Right forelimb (tissue), 1 donor: Measurements from ENCODE around the gene METTL23.
"Not testable (repeated sequence)": the region's sequence is repeated elsewhere in the genome, so short reads cannot be mapped to it uniquely, and the experiment has no call there.

Experiments used
- DNase-seq: peaks from one replicate; pipeline ENCODE4 v3.0.0-alpha.2; 2018

Gene METTL23

GRCh38 chr17:76735586-76736348 is 9.1 kb downstream of the METTL23 start:
- no peak for DNase-seq

- peak; percentile 86 for DNase-seq
Observed at GRCh38 chr17:76736349-76737081, 9.9 kb downstream of the METTL23 start.

GRCh38 chr17:76737082-76737675 is 10.5 kb downstream of the METTL23 start, which contains the start of gene SRSF2:
TSS of gene SRSF2 (minus strand) at chr17:76737331. CDS start at chr17:76737160, 171 bp downstream.
- DNase-seq: peak; percentile 100

GRCh38 chr17:76737676-76738467 is 11.2 kb downstream of the METTL23 start, which contains the start of gene MFSD11:
TSS of gene MFSD11 (plus strand) at chr17:76738119. CDS start at chr17:76738353, 234 bp downstream.
- DNase-seq: peak; percentile 97

DNA sequence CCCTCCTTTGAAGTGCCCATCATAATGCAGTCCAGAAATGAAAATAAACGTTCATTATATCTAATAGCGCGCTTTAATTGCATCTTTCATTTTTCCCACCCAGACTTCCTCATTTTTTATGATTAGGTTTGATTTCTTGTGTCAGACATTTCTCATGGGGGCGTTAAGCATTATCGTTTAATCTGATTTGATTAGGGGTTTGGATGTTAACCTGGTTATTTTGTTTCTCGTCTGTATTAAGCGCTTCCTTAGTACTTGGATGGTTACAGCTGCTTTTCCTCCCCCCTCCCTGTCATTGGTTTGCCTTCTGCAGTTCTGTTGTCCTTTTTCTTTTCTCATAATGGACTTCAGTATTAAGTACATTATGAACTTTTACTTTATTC is 11.8 kb downstream of the METTL23 start:
- no peak for DNase-seq

GRCh38 chr17:76739568-76740115 is 13.0 kb downstream of the METTL23 start:
- not testable (repeated sequence) for DNase-seq

DNA sequence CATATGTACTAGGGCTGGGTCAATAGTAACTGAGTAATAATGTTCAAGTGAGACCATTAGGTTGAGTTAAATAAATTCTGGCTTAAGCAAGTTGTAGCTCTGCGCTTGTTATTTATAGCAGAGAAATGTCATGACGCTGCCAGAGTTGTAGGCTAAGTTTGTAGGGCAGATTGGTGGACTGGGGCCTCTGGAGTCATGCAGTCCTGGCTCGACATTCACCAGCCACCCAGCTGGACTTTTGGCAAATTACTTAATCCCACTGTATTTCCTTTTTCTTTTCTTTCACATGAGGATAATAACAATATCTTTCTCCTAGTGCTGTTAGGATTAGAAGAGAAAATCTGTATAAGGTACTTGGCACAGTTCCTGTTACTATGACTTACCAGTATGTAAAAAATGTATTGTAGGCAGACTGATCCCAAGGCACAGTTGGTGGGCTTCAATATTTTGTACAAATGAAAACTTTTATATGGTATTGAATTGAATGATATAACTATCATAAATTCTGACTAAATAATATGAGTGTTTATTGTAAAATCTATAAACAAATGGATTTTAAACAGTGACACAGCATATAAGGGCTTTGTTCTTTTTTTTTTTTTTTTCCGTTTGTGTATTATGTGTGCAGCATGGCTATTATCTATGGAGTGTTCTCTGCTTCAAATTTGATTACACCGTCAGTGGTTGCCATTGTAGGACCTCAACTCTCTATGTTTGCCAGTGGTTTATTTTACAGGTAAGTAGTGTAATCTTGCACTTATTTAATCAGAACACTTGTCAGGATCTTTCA is 13.9 kb downstream of the METTL23 start:
- no peak for DNase-seq

DNA sequence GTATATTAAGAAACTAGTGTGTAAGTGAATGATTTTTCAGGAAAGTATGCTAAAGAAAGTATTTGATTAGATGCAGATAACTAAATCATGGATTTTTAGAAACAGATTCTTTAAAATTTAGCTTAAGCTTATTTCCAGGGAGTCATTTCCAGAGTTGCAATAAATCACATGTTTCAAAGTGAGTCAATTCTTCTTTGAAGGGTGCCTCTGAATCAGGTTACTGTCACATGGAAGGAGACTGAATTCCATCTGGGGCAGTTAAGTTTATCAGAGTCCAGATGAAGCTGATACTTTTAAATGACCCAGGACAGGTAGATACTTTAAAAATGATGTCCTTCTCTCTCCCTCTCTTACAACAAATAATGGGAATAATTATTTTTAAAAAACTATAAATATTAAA is 16.3 kb downstream of the METTL23 start:
- DNase-seq: no peak

GRCh38 chr17:76744747-76745146 is 18.1 kb downstream of the METTL23 start:
- DNase-seq: no peak

GRCh38 chr17:76745785-76746184 is 19.1 kb downstream of the METTL23 start:
- DNase-seq: not testable (repeated sequence)

GRCh38 chr17:76747716-76748363 is 21.2 kb downstream of the METTL23 start:
- no peak for DNase-seq

GRCh38 chr17:76748657-76749056 is 22.0 kb downstream of the METTL23 start:
- DNase-seq: no peak

- DNase-seq: no peak
Observed at GRCh38 chr17:76751416-76751993, 24.9 kb downstream of the METTL23 start.

DNA sequence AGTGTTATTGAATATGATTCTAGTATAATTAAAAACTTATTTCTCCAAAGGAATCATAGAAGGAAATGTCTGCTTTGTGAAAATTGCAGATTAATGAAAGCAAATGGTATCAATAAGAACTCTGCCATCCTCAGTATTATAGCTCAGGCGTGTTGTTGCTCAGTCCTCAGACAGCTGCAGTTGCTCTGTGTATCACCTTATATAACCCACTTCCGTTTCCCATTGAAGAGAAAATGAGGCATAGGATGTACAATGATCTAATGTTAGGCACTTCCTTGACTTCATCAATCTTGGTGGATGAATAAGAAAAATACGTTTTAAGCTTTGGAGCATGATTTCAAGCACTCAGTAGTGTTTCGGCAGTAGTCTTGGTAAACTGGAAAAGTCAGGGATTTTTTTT is 25.4 kb downstream of the METTL23 start:
- no peak for DNase-seq

DNA sequence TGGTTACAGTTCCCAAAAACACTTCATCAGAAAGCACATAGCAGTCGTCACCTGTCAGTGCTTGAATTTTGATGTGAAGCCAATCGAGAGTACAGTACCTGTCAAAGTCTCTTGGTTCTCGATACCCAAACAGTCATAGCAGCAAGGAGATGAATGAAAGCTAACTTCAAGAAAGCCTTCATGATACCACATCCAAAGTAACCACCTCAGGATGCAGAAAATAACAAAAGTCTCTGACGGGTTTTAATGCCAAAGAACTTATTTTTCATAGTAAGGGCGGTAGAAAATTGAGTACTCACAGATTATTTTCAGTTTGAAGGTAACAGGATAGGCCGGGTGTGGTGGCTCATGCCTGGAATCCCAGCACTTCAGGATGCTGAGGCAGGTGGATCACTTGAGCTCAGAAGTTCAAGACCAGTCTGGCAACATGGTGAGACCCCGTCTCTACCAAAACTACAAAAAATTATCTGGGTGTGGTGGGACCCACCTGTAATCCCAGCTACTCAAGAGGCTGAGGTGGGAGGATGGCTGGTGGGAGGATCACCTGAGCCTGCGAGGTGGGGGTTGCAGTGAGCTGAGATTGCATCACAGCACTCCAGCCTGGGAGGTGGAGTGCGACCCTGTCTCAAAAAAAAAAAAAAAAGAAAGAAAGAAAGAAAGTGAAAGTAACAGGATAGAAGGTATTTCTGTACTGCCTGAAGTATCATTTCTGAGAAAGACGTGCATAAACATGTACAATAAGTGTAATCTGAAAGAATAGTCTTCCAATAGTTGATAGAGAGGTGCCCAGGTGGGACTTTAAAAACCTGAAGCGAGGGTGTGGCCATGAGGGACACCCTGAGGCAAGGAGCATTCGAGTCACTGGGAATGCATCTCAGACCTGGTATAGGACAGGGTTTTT is 26.7 kb downstream of the METTL23 start:
- no peak for DNase-seq

- no peak for DNase-seq
Observed at GRCh38 chr17:76755285-76755684, 28.6 kb downstream of the METTL23 start.

DNA sequence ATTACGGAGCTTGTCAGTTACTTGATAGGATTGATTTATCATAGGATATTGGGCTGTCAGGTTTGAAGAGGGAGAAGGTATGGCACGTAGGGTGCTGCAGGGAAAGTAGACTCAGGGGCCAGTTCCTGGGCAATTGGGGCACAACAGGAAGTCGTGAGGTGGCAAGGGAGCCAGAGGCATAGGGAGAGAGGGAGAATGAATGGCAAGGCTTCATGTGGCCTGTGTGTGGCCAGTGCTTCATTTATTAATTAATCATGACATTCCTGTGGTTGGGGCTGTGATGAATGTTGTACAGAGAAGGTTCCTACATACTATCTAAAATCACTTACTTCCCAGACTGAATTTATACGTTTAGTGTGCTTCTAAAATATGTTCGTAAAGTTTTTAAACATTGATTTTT is 30.6 kb downstream of the METTL23 start:
- no peak for DNase-seq

DNA sequence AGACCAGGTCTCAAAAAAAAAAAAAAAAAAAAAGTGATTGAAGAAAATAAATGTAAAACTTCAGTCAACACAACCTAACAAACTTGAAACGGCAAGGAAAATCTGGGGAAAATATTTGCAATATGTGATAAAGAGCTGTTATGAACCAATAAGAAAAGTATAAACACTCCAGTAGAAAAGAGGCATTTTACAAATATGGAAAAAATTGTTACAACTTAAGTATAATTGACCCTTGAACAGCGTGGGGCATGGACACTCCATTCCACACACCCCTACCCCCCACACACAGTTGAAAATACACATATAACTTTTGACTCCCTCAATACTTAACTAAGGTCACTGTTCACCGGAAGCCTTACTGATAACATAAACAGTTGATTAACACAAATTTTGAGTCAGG is 31.9 kb downstream of the METTL23 start:
- DNase-seq: no peak

DNA sequence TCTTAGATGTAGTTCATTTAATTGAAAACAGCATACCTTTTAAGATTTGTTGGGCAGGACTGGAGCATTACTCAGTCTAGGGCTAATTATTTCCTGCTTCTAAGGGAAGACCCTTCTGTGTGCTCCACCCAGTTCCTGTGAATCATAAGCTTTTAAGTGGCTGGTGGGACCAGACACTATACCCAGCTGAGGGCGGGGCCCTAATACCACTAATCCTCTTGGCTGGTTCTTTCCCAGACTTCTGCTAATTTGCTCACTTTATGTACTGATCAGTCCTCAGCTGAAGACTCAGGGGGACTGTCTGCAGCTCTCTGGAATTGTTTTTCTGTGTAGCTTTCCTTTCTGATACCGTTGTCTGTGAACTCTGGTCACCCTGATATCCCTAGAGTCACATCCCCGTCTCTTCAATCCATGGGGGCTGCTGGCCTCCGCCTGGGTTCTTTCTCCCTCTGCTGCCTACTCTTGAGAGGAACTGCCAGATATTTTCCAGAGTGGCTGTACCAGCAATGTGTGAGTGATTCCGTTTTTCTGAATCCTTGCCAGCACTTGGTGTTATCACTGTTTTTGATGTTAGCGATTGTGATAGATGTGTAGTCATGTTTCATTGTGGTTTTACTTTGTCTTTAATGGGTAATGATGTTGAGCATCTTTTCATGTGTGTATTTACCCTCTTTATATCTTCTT is 46.3 kb downstream of the METTL23 start:
- no peak for DNase-seq
